T-helper 1 cell treated with Interleukin-12 subunit alpha and Interleukin-12 subunit beta and Interleukin-4 antibody, amounts not matched to agents 30 μg/mL and 1 μg/mL, for 36 hours (primary cell): ENCODE data around the gene BBS1.
A peak's percentile ranks its signal among the peaks of the same experiment; 100 is the strongest.
"Not testable (repeated sequence)": the region's sequence is repeated elsewhere in the genome, so short reads cannot be mapped to it uniquely, and the experiment has no call there.

ENCODE experiments used
- H3K27ac Mint-ChIP-seq: one replicate; pipeline ENCODE4 v1.8.0; 2021; ENCODE audit warnings: mild to moderate bottlenecking, mixed read lengths
- H3K27me3 Mint-ChIP-seq: one replicate; pipeline ENCODE4 v1.8.0; 2021; ENCODE audit warnings: low read depth, mixed read lengths
- H3K36me3 Mint-ChIP-seq: one replicate; pipeline ENCODE4 v1.8.0; 2021; ENCODE audit warnings: low read depth, mixed read lengths
- H3K4me1 Mint-ChIP-seq: one replicate; pipeline ENCODE4 v1.8.0; 2021; ENCODE audit warnings: low read depth, mixed read lengths
- H3K4me3 Mint-ChIP-seq: one replicate; pipeline ENCODE4 v1.8.0; 2021; ENCODE audit warnings: mild to moderate bottlenecking, moderate library complexity, mixed read lengths
- H3K9me3 Mint-ChIP-seq: one replicate; pipeline ENCODE4 v1.8.0; 2021; ENCODE audit warnings: mixed read lengths

The BBS1 gene

GRCh38 chr11:66510271-66510989, at the start of gene BBS1:
Gene BBS1 (plus strand): TSS chr11:66510635. CDS start chr11:66510660, 25 bp downstream.
- Mint-ChIP-seq H3K4me3 (peak within 1 kb of the TSS; percentile 91), H3K4me1 (peaks cover 12% of the 10 kb centered on the region), H3K27me3 (no peaks in the 10 kb centered on the region), H3K9me3 (no peaks in the 10 kb centered on the region), H3K27ac (peak within 1 kb of the TSS; percentile 63), H3K36me3 (peaks cover 4% of the 10 kb centered on the region)

GRCh38 chr11:66462010-66462409, 48.4 kb upstream of the BBS1 start:
- Mint-ChIP-seq H3K4me1 (peaks cover 17% of the 10 kb centered on the region), H3K4me3 (no peak overlapping the region), H3K9me3 (peaks cover 7% of the 10 kb centered on the region), H3K27ac (no peak overlapping the region), H3K36me3 (peaks cover 2% of the 10 kb centered on the region), H3K27me3 (no peaks in the 10 kb centered on the region)

- Mint-ChIP-seq H3K4me1 (peaks cover 18% of the 10 kb centered on the region), H3K27ac (peak overlapping the region; percentile 88), H3K36me3 (peaks cover 2% of the 10 kb centered on the region), H3K4me3 (no peak overlapping the region), H3K9me3 (peaks cover 7% of the 10 kb centered on the region), H3K27me3 (no peaks in the 10 kb centered on the region)
Observed at GRCh38 chr11:66462911-66463310, 47.5 kb upstream of the BBS1 start.

DNA sequence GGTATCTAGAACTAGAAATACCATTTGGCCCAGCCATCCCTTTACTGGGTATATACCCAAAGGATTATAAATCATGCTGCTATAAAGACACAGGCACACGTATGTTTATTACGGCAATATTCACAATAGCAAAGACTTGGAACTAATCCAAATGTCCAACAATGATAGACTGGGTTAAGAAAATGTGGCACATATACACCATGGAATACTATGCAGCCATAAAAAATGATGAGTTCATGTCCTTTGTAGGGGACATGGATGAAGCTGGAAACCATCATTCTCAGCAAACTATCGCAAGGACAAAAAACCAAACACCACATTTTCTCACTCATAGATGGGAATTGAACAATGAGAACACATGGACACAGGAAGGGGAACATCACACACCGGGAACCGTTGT, 46.3 kb upstream of the BBS1 start:
- not testable (repeated sequence) for H3K27ac Mint-ChIP-seq, H3K27me3 Mint-ChIP-seq, H3K4me3 Mint-ChIP-seq, H3K36me3 Mint-ChIP-seq, H3K9me3 Mint-ChIP-seq
- H3K4me1 Mint-ChIP-seq = peaks cover 23% of the 10 kb centered on the region

GRCh38 chr11:66464916-66465315, 45.5 kb upstream of the BBS1 start:
- peaks cover 2% of the 10 kb centered on the region for H3K36me3 Mint-ChIP-seq
- peaks cover 23% of the 10 kb centered on the region for H3K4me1 Mint-ChIP-seq
- H3K4me3 Mint-ChIP-seq = no peak overlapping the region
- H3K27ac Mint-ChIP-seq = no peak overlapping the region
- H3K27me3 Mint-ChIP-seq = no peaks in the 10 kb centered on the region
- peaks cover 7% of the 10 kb centered on the region for H3K9me3 Mint-ChIP-seq

GRCh38 chr11:66465373-66466224, 44.8 kb upstream of the BBS1 start:
- Mint-ChIP-seq H3K4me1 (peaks cover 23% of the 10 kb centered on the region), H3K27ac (peak overlapping the region; percentile 80), H3K36me3 (peaks cover 2% of the 10 kb centered on the region), H3K4me3 (peak overlapping the region; percentile 83), H3K27me3 (no peaks in the 10 kb centered on the region), H3K9me3 (peaks cover 7% of the 10 kb centered on the region)

DNA sequence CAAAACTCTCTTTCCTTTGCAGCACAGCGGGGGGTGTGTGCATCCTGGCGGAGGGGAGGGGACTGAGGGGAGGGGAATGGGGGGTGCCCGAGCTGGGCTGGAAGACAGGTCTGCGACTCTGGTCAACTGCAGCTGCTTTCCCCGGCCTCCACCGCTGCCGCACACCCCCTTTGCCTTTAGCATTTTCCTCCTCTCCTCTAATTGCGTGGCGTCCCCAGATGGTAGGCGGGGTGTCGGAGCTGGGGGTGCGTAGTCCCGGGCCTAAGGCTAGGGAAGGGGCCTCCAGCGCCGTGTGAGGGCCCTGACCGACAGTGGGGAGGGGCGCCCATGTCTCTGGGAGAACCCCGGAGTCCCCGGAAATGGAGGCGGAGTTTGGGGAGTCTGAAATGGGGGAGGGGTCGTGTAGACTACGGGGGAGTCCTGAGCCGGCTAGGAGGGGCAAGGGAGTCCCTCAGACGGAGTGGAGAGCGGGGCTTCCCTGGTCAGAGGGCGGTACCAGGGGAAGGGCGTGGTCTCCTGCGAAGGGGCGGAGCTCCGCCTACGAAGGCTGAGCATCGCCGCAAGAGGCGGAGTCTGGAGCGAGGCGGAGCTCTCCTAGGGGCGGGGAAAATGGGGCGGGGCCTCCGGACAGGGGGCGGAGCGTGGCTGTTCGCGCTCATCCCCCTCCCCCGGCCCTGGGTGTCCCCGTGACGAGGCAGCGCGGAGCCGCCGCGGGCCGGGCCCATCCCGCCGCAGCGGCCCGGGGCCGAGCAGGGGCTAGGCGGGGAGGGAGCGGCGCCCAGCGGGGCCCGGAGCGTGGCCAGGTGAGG, 44.0 kb upstream of the BBS1 start, which contains the start of gene PELI3:
PELI3 (plus strand) TSS at position 681 of the 809 bp plus-strand sequence. CDS start 1,224 bp downstream, outside the sequence.
- H3K9me3 Mint-ChIP-seq = peaks cover 3% of the 10 kb centered on the region
- H3K27me3 Mint-ChIP-seq = no peaks in the 10 kb centered on the region
- peaks cover 23% of the 10 kb centered on the region for H3K4me1 Mint-ChIP-seq

DNA sequence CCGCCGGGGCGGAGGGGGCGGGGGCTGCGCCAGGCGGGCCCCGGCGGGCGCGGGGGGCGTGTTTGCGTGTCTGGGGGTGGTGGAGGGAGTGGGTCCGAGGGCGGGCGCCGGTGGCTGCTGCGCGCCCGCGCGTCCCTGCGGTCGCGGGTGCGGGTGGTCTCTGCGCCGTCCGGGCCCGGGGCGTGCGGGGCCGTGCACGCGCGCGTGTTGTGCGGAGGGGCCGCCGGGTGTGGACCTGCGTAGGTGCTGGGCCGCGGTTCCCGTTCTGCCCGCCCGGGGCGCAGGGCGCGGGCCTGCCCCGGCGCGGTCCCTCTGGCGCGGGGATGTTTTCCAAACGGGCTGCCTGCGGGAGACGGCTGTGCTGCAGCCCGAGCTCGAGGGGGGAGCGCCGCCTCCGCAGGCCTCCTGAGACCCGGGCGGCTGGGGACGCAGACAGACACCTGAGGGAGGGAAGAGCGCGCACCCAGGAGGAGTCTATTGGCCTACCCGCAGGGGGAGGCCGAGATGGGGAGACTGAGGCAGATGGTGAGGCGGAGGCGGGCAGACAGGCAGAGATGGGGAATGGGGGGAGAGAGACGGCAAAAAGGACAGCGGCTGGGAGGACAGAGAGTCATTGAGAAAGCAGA, 43.3 kb upstream of the BBS1 start:
- H3K36me3 Mint-ChIP-seq = no peaks in the 10 kb centered on the region
- H3K4me1 Mint-ChIP-seq = peaks cover 23% of the 10 kb centered on the region
- H3K4me3 Mint-ChIP-seq = peak overlapping the region; percentile 89
- no peaks in the 10 kb centered on the region for H3K9me3 Mint-ChIP-seq
- no peaks in the 10 kb centered on the region for H3K27me3 Mint-ChIP-seq
- H3K27ac Mint-ChIP-seq = peak overlapping the region; percentile 69

More for the DNA sequence above, 44.0 kb upstream of the BBS1 start, which contains the start of gene PELI3:
- Mint-ChIP-seq H3K4me3 (peak within 1 kb of the TSS; percentile 89), H3K36me3 (peaks cover 2% of the 10 kb centered on the region), H3K27ac (peak within 1 kb of the TSS; percentile 80)

GRCh38 chr11:66467756-66468155, 42.7 kb upstream of the BBS1 start:
- peak overlapping the region; percentile 69 for H3K27ac Mint-ChIP-seq
- peak overlapping the region; percentile 89 for H3K4me3 Mint-ChIP-seq
- no peaks in the 10 kb centered on the region for H3K27me3 Mint-ChIP-seq
- H3K36me3 Mint-ChIP-seq = no peaks in the 10 kb centered on the region
- no peaks in the 10 kb centered on the region for H3K9me3 Mint-ChIP-seq
- peaks cover 19% of the 10 kb centered on the region for H3K4me1 Mint-ChIP-seq

DNA sequence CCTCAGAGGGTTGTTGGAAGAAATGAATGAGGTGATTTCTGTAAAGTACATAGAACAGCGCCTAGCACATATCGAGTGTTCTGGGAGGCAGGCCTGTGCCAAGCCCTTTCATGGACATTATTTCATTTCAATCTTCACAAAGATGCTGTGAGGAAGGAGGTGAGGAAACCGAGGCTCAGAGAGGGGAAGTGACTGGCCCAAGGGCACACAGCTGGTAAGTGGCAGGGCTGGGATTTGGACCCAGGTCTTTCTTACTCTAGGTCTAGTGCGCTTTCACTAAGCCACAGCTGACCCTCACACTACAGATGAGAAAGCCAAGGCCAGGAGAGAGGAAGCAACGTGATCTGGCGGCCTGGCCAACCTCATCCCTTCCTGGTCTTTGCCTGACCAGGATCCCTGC, 41.7 kb upstream of the BBS1 start:
- peak overlapping the region; percentile 38 for H3K4me3 Mint-ChIP-seq
- H3K4me1 Mint-ChIP-seq = peaks cover 13% of the 10 kb centered on the region
- H3K36me3 Mint-ChIP-seq = no peaks in the 10 kb centered on the region
- no peak overlapping the region for H3K27ac Mint-ChIP-seq
- H3K9me3 Mint-ChIP-seq = no peaks in the 10 kb centered on the region
- no peaks in the 10 kb centered on the region for H3K27me3 Mint-ChIP-seq

GRCh38 chr11:66469441-66469840, 41.0 kb upstream of the BBS1 start:
- peaks cover 13% of the 10 kb centered on the region for H3K4me1 Mint-ChIP-seq
- H3K4me3 Mint-ChIP-seq = no peak overlapping the region
- no peak overlapping the region for H3K27ac Mint-ChIP-seq
- no peaks in the 10 kb centered on the region for H3K27me3 Mint-ChIP-seq
- H3K36me3 Mint-ChIP-seq = no peaks in the 10 kb centered on the region
- no peaks in the 10 kb centered on the region for H3K9me3 Mint-ChIP-seq

- Mint-ChIP-seq H3K27ac (no peak overlapping the region), H3K27me3 (no peaks in the 10 kb centered on the region), H3K36me3 (no peaks in the 10 kb centered on the region), H3K4me3 (no peak overlapping the region), H3K4me1 (peaks cover 13% of the 10 kb centered on the region), H3K9me3 (no peaks in the 10 kb centered on the region)
Observed at GRCh38 chr11:66470015-66470414, 40.4 kb upstream of the BBS1 start.

GRCh38 chr11:66471142-66471541, 39.3 kb upstream of the BBS1 start:
- Mint-ChIP-seq H3K4me3 (no peak overlapping the region), H3K4me1 (peaks cover 8% of the 10 kb centered on the region), H3K27ac (no peak overlapping the region), H3K9me3 (no peaks in the 10 kb centered on the region), H3K27me3 (no peaks in the 10 kb centered on the region), H3K36me3 (no peaks in the 10 kb centered on the region)

DNA sequence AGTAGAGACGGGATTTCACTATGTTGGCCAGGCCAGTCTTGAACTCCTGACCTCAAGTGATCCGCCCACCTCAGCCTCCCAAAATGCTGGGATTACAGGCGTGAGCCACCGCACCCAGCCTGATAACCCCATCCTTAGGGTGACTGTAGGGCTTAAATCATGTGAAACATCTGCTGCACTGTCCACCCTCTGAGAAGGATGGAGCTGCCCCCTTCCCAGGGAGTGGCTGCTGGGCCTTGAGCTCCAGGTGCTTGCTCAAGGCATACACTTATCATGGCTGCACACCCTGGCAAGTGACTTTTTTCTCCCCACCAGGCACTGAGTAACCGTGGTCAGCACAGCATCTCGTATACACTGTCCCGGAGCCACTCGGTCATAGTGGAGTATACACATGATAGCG, 38.4 kb upstream of the BBS1 start:
- Mint-ChIP-seq H3K9me3 (no peaks in the 10 kb centered on the region), H3K27ac (no peak overlapping the region), H3K4me3 (no peak overlapping the region), H3K36me3 (peaks cover 2% of the 10 kb centered on the region), H3K27me3 (no peaks in the 10 kb centered on the region), H3K4me1 (peaks cover 12% of the 10 kb centered on the region)
